Mesenchymal stem cell (in vitro differentiated cells and primary cell): ENCODE data around the gene AUTS2.

Experiments
- DNase-seq: peaks from one replicate; pipeline ENCODE4 v3.0.0-alpha.2; 2013
- H2AFZ ChIP-seq: one replicate; pipeline ENCODE4 v1.6.1; 2013; ENCODE audit warnings: low read depth, mild to moderate bottlenecking, control low read depth, inconsistent platforms, low read length, moderate library complexity
- H2AK5ac ChIP-seq: 2 replicates; pipeline ENCODE4 v1.6.1; 2013; ENCODE audit warnings: low read length, moderate library complexity, mild to moderate bottlenecking, inconsistent platforms; ENCODE audit not compliant: severe bottlenecking
- H2BK120ac ChIP-seq: one replicate; pipeline ENCODE4 v1.6.1; 2013; ENCODE audit warnings: low read depth, mild to moderate bottlenecking, inconsistent platforms, low read length, moderate library complexity
- H2BK12ac ChIP-seq, 2 experiments: one replicate each; pipeline ENCODE4 v1.6.1; 2013; ENCODE audit warnings: inconsistent platforms in 2 of 2, low read length in 2 of 2, mild to moderate bottlenecking in 2 of 2, moderate library complexity in 2 of 2, control low read depth in 1 of 2
- H2BK15ac ChIP-seq: one replicate; pipeline ENCODE4 v1.6.1; 2013; ENCODE audit warnings: mild to moderate bottlenecking, low read depth, inconsistent platforms; ENCODE audit not compliant: poor library complexity, severe bottlenecking
- H2BK5ac ChIP-seq: 2 replicates; pipeline ENCODE4 v1.6.1; 2013; ENCODE audit warnings: low read depth, mild to moderate bottlenecking, low read length, control low read depth, inconsistent platforms; ENCODE audit not compliant: poor library complexity, severe bottlenecking
- H3K14ac ChIP-seq, 2 experiments: one replicate each; pipeline ENCODE4 v1.6.1; 2013; ENCODE audit warnings: inconsistent platforms in 2 of 2, low read length in 2 of 2, control low read depth in 1 of 2, mild to moderate bottlenecking in 1 of 2, moderate library complexity in 1 of 2
- H3K18ac ChIP-seq, 2 experiments: one replicate each; pipeline ENCODE4 v1.6.1; 2013; ENCODE audit warnings: inconsistent platforms in 2 of 2, low read length in 2 of 2, control low read depth in 1 of 2, low read depth in 1 of 2, mild to moderate bottlenecking in 1 of 2
- H3K23ac ChIP-seq, 2 experiments: one replicate each; pipeline ENCODE4 v1.6.1; 2013; ENCODE audit warnings: inconsistent platforms in 2 of 2, low read length in 2 of 2, mild to moderate bottlenecking in 2 of 2, moderate library complexity in 2 of 2, control low read depth in 1 of 2
- H3K27ac ChIP-seq: 2 replicates; pipeline ENCODE4 v1.5.1; 2013; ENCODE audit warnings: mild to moderate bottlenecking, moderate library complexity, low read length, control low read depth, inconsistent platforms; ENCODE audit not compliant: poor library complexity, severe bottlenecking
- H3K27me3 ChIP-seq, 2 experiments: 2 replicates each; pipeline versions ENCODE4 v1.6.1 to v1.7.0; 2013; ENCODE audit warnings: low read length in 2 of 2, mild to moderate bottlenecking in 2 of 2, moderate library complexity in 2 of 2, control low read depth in 1 of 2, inconsistent platforms in 1 of 2; ENCODE audit not compliant: control insufficient read depth in 1 of 2, insufficient read depth in 1 of 2
- H3K36me3 ChIP-seq, 2 experiments: 2 replicates each; pipeline versions ENCODE4 v1.6.1 to v1.7.0; 2013; ENCODE audit warnings: low read length in 2 of 2, control low read depth in 1 of 2, inconsistent platforms in 1 of 2, low read depth in 1 of 2, mild to moderate bottlenecking in 1 of 2; ENCODE audit not compliant: insufficient read depth in 2 of 2, control insufficient read depth in 1 of 2
- H3K4ac ChIP-seq, 2 experiments: one replicate each; pipeline ENCODE4 v1.6.1; 2013; ENCODE audit warnings: inconsistent platforms in 2 of 2, low read length in 2 of 2, mild to moderate bottlenecking in 2 of 2, moderate library complexity in 2 of 2, control low read depth in 1 of 2, low read depth in 1 of 2
- H3K4me1 ChIP-seq: 2 replicates; pipeline ENCODE4 v1.6.1; 2013; ENCODE audit warnings: low read depth, low read length, control low read depth; ENCODE audit not compliant: control insufficient read depth, insufficient read depth
- H3K4me2 ChIP-seq: 2 replicates; pipeline ENCODE4 v1.6.1; 2013; ENCODE audit warnings: low read length, mild to moderate bottlenecking, inconsistent platforms; ENCODE audit not compliant: poor library complexity, severe bottlenecking
- H3K4me3 ChIP-seq, 2 experiments: 2 replicates each; pipeline versions ENCODE4 v1.5.1 to v1.7.0; 2013; ENCODE audit warnings: low read length in 2 of 2, mild to moderate bottlenecking in 2 of 2, control low read depth in 1 of 2, low read depth in 1 of 2; ENCODE audit not compliant: insufficient read depth in 1 of 2
- H3K79me1 ChIP-seq: replicated peaks from 2 replicates; pipeline ENCODE4 v1.6.1; 2013; ENCODE audit warnings: mild to moderate bottlenecking, control low read depth, low read length, inconsistent platforms; ENCODE audit not compliant: poor library complexity, severe bottlenecking
- H3K9ac ChIP-seq: 2 replicates; pipeline ENCODE4 v1.7.0; 2013; ENCODE audit warnings: mild to moderate bottlenecking, low read length, moderate library complexity
- H3K9me3 ChIP-seq: 2 replicates; pipeline ENCODE4 v1.7.0; 2013; ENCODE audit warnings: mild to moderate bottlenecking, low read length; ENCODE audit not compliant: control insufficient read depth
- H4K8ac ChIP-seq: one replicate; pipeline ENCODE4 v1.6.1; 2013; ENCODE audit warnings: inconsistent platforms, mild to moderate bottlenecking, low read length, moderate library complexity
- H4K91ac ChIP-seq: one replicate; pipeline ENCODE4 v1.6.1; 2013; ENCODE audit warnings: mild to moderate bottlenecking, low read length, inconsistent platforms
- WGBS: methylation state at CpG from one replicate; pipeline ENCODE4 v1.1.7; 2013; ENCODE audit warnings: mixed read lengths; 5-methylcytosine and 5-hydroxymethylcytosine counted together

The AUTS2 gene

DNA sequence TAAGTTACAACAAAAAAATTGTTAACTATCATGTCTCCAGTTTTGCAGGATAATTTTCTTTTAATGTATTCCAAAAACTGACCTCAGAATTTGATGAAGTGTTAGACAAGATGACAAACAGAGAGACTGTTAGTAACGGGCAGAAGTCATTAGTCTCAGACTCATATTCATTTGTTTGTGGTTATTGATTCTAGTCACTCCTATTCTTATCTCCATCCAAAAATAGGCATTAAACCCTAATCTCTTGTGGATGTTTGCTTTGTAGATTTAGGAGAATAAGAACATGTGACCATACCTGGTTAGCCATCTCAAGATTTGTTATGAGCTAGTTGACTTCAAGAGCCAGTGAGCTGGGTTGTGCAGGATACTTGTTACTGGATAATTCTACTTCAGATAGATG, 261.1 kb downstream of the AUTS2 start:
- Histone ChIP-seq H4K8ac (no peak overlapping the region), H3K27me3 (peaks cover 0 to 3% of the 10 kb centered on the region in 2 experiments), H3K4ac (no peak overlapping the region), H3K27ac (no peak overlapping the region), H2BK15ac (no peak overlapping the region), H3K4me3 (no peak overlapping the region), H2BK120ac (no peak overlapping the region), H3K23ac (no peak overlapping the region), H3K9ac (no peak overlapping the region), H2BK12ac (no peak overlapping the region), H3K4me2 (no peak overlapping the region), H2AK5ac (no peak overlapping the region), H3K79me1 (peaks cover 17% of the 10 kb centered on the region), H3K9me3 (no peaks in the 10 kb centered on the region), H2BK5ac (no peak overlapping the region), H3K36me3 (no peaks in the 10 kb centered on the region), H3K18ac (no peak overlapping the region), H2AFZ (no peak overlapping the region), H4K91ac (no peak overlapping the region), H3K14ac (no peak overlapping the region), H3K4me1 (no peaks in the 10 kb centered on the region)
- WGBS: no CpG with 5 or more reads among the region's 1 CpG
- no peak for DNase-seq

DNA sequence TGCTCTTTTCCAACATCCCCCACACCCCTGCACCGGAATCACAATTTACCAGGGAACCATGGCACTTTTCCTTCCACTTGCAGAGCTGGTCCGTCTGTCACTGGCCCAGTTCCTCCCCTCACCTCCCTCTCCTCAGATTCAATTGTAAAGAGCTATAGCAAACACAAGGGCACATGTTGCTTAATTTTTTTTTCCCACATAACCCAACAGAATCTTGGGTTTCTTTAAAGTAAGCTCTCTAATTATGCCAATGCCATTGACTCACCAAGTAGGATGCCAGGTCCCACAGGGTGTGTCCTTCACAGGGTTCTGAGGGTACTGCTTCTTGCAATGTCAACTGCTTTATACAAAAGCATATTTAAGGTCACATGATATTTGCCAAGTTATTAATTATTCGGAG, 262.2 kb downstream of the AUTS2 start:
- Histone ChIP-seq H2AK5ac (no peak overlapping the region), H3K4me3 (no peak overlapping the region), H2AFZ (no peak overlapping the region), H3K23ac (no peak overlapping the region), H2BK5ac (no peak overlapping the region), H2BK12ac (no peak overlapping the region), H3K27ac (no peak overlapping the region), H3K79me1 (peaks cover 21% of the 10 kb centered on the region), H3K36me3 (no peaks in the 10 kb centered on the region), H3K27me3 (peaks cover 0 to 3% of the 10 kb centered on the region in 2 experiments), H3K4me1 (no peaks in the 10 kb centered on the region), H3K9me3 (no peaks in the 10 kb centered on the region), H4K8ac (no peak overlapping the region), H3K18ac (no peak overlapping the region), H3K9ac (no peak overlapping the region), H2BK120ac (no peak overlapping the region), H3K4ac (no peak overlapping the region), H3K4me2 (no peak overlapping the region), H3K14ac (no peak overlapping the region), H4K91ac (no peak overlapping the region), H2BK15ac (no peak overlapping the region)
- DNase-seq: no peak
- 80% methylated on average over 3 of the region's 3 CpGs for WGBS

DNA sequence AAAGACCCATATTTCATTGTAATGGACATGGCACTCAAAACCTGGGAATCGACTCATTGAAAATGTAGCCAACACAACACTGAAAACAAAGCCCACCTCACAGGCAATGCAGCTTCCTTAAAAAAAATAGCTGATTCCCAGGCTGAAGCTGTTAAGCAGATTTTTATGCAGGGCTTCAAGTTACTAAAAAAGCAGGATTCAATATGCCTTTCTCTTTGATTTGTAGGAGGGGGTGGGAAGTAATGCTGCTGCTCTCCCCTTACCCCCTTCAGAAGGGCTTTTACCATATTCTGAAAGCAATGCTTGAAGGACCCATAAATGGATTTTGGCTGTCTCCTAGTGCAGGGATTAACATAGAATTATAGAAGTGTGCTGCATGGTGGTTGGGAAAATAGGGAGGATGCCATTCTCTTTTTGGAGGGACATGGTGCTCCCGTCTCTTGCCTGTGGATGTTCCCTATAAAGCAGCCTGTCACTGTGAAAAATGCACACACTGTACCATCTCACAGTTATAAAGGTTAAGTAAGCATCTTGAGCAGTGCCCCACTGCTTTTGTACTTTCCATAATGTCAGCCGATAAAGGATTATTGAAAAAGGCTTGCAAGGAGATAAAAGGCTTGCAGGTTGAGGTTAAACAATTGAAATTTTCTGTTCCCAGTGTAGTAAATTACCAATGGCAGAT, 262.8 kb downstream of the AUTS2 start:
- Histone ChIP-seq H3K9me3 (no peaks in the 10 kb centered on the region), H3K4me2 (no peak overlapping the region), H2AK5ac (no peak overlapping the region), H3K27me3 (peaks cover 0 to 3% of the 10 kb centered on the region in 2 experiments), H3K23ac (no peak overlapping the region), H3K79me1 (peaks cover 21% of the 10 kb centered on the region), H3K9ac (no peak overlapping the region), H2BK5ac (no peak overlapping the region), H3K4ac (no peak overlapping the region), H2BK15ac (no peak overlapping the region), H3K4me3 (no peak overlapping the region), H3K18ac (no peak overlapping the region), H2BK12ac (no peak overlapping the region), H4K91ac (no peak overlapping the region), H4K8ac (no peak overlapping the region), H3K27ac (no peak overlapping the region), H2AFZ (no peak overlapping the region), H3K14ac (no peak overlapping the region), H3K36me3 (no peaks in the 10 kb centered on the region), H3K4me1 (no peaks in the 10 kb centered on the region), H2BK120ac (no peak overlapping the region)
- DNase-seq: no peak
- WGBS: 89% methylated on average over 2 of the region's 3 CpGs

DNA sequence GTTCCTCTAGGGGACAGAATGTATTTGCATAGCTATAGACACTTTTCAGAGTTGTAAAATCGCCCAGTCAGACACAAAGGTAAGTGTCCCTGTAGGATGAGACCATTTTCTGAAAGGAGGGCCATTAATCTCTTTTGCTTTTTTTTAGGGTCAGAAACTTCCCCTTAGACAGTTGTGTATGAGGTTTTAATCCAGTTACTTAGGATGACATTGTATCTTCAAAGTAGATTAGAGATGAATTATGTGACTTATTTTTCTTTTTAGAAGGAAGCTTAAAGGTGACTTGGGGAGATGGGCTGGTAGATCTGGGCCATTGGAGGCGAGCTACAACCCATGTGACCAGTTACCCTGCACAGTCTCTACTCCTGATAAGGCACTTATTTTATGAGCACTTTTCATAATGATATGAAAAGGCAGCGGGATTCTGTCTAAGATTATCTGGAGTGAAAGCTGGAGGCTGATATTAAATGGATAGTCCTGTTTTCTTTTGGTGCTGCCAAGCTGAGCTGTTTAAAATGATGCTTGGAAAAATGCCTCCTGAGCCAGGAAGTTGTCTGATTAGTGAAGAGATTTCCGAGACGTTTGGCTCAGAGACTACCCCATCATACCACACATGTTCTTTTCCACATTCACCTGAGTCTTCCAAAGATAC, 264.3 kb downstream of the AUTS2 start:
- Histone ChIP-seq H3K4ac (no peak overlapping the region), H2BK5ac (no peak overlapping the region), H3K14ac (no peak overlapping the region), H3K27me3 (peaks cover 0 to 3% of the 10 kb centered on the region in 2 experiments), H2AK5ac (no peak overlapping the region), H3K4me1 (no peaks in the 10 kb centered on the region), H3K9me3 (no peaks in the 10 kb centered on the region), H2AFZ (no peak overlapping the region), H4K8ac (no peak overlapping the region), H3K4me2 (no peak overlapping the region), H4K91ac (no peak overlapping the region), H3K4me3 (no peak overlapping the region), H3K23ac (no peak overlapping the region), H2BK12ac (no peak overlapping the region), H3K27ac (no peak overlapping the region), H3K18ac (no peak overlapping the region), H3K36me3 (no peaks in the 10 kb centered on the region), H3K79me1 (peaks cover 19% of the 10 kb centered on the region), H3K9ac (no peak overlapping the region), H2BK120ac (no peak overlapping the region), H2BK15ac (no peak overlapping the region)
- no peak for DNase-seq
- WGBS: 81% methylated on average over 5 of the region's 5 CpGs
